WI38 (cell line): ENCODE measurements around the gene ZBTB47.

Source experiments
- H3K4me3 ChIP-seq: 2 replicates; pipeline ENCODE4 v1.5.1; 2011; ENCODE audit warnings: low read depth, mild to moderate bottlenecking, control low read depth, low read length
- CTCF ChIP-seq: IDR thresholded peaks from 2 replicates; pipeline ENCODE4 v1.5.1; 2012; ENCODE audit warnings: low read depth, mild to moderate bottlenecking, control low read depth, low read length

The ZBTB47 gene

GRCh38 chr3:42631620-42632019, 21.9 kb upstream of the ZBTB47 start:
- no peak for TF ChIP-seq CTCF

GRCh38 chr3:42632146-42632545, 21.4 kb upstream of the ZBTB47 start:
- H3K4me3 ChIP-seq = no peak overlapping the region
- TF ChIP-seq CTCF = no peak

More at GRCh38 chr3:42631620-42632019, 21.9 kb upstream of the ZBTB47 start:
- H3K4me3 ChIP-seq = no peak overlapping the region

GRCh38 chr3:42633544-42633943, 20.0 kb upstream of the ZBTB47 start:
- H3K4me3 ChIP-seq = no peak overlapping the region
- no peak for TF ChIP-seq CTCF

DNA sequence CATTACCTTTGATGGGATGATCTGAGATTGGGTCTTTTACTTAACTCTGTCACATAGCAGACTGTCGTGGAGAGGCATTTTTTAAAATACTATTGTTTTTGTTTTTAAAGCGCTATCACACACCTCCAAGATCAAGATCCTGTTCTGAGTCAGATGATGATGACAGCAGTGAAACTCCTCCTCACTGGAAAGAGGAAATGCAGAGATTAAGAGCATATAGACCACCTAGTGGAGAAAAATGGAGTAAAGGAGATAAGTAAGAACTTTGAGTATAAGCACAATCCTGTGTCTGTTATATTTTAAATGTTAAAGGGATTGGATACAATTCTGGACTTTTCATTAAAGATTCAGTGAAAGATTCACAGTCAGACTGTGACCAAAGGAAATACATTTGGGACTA, 18.4 kb upstream of the ZBTB47 start:
- TF ChIP-seq CTCF = no peak
- no peak overlapping the region for H3K4me3 ChIP-seq

DNA sequence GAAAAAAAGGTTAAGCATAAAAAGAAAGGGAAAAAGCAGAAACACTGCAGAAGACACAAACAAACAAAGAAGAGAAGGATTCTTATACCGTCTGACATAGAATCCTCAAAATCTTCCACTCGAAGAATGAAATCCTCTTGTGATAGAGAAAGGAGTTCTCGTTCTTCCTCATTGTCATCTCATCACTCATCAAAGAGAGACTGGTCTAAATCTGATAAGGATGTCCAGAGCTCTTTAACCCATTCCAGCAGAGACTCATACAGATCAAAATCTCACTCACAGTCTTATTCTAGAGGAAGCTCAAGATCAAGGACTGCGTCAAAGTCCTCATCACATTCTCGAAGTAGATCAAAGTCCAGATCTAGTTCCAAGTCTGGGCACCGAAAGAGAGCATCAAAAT, 16.5 kb upstream of the ZBTB47 start:
- no peak overlapping the region for H3K4me3 ChIP-seq
- TF ChIP-seq CTCF = no peak

DNA sequence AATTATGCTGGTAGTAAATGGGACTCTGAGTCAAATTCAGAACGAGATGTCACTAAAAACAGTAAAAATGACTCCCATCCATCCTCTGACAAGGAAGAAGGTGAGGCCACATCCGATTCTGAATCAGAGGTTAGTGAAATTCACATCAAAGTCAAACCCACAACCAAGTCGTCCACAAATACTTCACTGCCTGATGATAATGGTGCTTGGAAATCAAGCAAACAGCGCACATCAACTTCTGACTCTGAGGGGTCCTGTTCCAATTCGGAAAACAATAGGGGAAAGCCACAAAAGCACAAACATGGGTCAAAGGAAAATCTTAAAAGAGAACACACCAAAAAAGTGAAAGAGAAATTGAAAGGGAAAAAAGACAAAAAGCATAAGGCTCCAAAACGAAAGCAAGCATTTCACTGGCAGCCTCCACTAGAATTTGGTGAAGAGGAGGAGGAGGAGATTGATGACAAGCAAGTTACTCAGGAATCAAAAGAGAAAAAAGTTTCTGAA, 15.1 kb upstream of the ZBTB47 start:
- H3K4me3 ChIP-seq = no peak overlapping the region
- TF ChIP-seq CTCF = no peak

GRCh38 chr3:42639192-42639591, 14.3 kb upstream of the ZBTB47 start:
- TF ChIP-seq CTCF = no peak
- H3K4me3 ChIP-seq = no peak overlapping the region
